NCI-H2171 (cell line): Measurements from ENCODE around the gene GALNT8.
"Not testable (repeated sequence)": the region's sequence is repeated elsewhere in the genome, so short reads cannot be mapped to it uniquely, and the experiment has no call there.

Experiments used
- DNase-seq: peaks from one replicate; lab custom pipeline; 2025; lab: John Stamatoyannopoulos, UW

GALNT8 gene, protein sequence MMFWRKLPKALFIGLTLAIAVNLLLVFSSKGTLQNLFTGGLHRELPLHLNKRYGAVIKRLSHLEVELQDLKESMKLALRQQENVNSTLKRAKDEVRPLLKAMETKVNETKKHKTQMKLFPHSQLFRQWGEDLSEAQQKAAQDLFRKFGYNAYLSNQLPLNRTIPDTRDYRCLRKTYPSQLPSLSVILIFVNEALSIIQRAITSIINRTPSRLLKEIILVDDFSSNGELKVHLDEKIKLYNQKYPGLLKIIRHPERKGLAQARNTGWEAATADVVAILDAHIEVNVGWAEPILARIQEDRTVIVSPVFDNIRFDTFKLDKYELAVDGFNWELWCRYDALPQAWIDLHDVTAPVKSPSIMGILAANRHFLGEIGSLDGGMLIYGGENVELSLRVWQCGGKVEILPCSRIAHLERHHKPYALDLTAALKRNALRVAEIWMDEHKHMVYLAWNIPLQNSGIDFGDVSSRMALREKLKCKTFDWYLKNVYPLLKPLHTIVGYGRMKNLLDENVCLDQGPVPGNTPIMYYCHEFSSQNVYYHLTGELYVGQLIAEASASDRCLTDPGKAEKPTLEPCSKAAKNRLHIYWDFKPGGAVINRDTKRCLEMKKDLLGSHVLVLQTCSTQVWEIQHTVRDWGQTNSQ

GRCh38 chr12:4719821-4720636 is at the start of gene GALNT8:
Gene GALNT8, plus strand, starts transcription at chr12:4720400. Its CDS starts 278 bp downstream, at chr12:4720678.
- DNase-seq: no peak

GRCh38 chr12:4679711-4680110 is 40.5 kb upstream of the GALNT8 start:
- no peak for DNase-seq

GRCh38 chr12:4681732-4682131 is 38.5 kb upstream of the GALNT8 start:
- DNase-seq: no peak

DNA sequence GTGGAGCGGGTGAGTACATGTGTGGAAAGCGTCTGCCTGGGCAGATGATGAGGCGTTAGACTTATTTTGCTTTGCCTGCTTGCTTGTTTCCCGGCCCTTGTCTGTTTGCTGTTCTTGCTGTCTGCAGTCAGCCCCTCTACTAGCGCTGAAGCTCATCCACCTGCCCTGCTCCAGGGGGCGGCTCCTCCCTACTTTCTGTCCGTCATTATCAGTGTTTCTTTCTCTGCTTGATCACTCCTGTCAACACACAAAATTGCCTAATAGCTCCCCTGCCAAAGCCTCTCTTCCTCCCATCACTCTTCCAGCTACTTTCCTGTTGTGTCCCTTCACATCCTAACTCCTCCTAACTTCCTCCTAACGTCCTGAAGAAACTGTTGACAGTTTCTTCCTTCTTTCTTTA is 34.9 kb upstream of the GALNT8 start:
- DNase-seq: no peak

GRCh38 chr12:4690760-4691159 is 29.4 kb upstream of the GALNT8 start:
- DNase-seq: no peak

DNA sequence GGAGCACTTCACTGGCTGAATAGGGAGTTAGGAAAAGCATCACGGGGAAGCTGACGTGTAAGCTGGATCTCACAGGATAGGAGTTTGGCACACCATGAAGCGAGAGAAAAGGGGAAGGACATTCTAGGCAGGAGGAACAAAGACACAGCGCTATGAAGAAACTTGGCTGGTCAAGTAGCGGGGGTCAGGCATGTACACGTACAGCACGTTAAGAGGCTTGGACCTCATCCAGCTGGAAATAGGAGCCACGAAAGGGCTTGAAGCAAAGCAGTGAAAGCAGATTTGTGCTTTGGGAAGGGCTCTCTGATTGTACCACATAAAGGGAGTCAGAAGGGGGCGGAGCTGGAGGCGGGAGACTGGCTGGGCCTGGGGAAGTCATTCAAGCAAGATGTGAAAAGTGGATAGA is 19.6 kb upstream of the GALNT8 start:
- no peak for DNase-seq

- no peak for DNase-seq
Measured at GRCh38 chr12:4701395-4702190, 18.6 kb upstream of the GALNT8 start.

DNA sequence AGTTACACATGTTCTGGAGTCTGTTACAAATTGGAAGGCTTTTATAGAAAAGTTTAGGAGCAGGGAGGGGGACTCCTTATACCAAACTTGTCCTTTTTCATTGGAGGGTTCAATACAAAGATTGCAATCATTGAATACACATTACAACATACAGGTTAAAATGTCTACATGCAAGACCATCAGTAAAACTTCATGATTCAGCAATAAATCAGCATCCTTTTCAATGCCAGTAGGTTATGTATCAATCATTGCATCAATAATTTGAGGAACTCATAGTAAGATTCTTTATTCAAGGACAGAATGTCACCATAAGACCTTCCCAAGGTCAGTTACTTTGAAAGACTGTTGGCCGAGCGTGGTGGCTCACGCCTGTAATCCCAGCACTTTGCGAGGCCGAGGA is 16.5 kb upstream of the GALNT8 start:
- DNase-seq: no peak

DNA sequence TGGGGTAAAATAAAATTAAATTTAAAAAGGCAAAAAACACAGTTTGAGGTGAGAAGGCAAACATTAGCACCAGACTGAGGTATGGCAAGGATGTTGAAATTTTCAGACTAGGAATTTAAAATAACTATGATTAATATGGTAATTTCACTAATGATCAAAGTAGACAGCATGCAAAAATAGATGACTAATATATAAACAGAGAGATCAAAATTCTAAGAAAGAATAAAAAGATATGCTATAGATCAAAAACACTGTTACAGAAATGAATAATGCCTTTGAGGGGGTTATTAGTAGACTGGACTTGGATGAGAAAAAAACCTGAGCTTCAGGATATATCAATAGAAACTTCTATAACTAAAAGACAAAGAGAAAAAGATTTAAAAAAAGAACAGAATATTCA is 14.4 kb upstream of the GALNT8 start:
- no peak for DNase-seq

DNA sequence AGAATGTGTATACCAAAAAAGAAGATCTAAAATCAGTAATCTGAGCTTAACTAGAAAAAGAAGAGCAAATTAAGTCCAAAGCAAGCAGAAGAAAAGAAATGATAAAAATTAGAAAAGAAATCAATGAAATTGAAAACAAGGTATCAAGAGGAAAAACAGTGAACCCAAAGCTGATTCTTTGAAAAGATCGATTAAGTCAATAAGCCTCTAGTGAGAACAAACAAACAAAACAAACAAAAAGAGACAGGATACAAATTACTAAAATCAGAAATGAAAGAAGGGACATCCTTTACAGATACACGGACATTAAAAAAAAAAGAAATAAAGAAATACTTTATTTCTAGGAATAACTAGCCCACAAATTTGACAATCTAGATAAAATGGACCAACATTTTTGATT is 12.9 kb upstream of the GALNT8 start:
- DNase-seq: no peak

DNA sequence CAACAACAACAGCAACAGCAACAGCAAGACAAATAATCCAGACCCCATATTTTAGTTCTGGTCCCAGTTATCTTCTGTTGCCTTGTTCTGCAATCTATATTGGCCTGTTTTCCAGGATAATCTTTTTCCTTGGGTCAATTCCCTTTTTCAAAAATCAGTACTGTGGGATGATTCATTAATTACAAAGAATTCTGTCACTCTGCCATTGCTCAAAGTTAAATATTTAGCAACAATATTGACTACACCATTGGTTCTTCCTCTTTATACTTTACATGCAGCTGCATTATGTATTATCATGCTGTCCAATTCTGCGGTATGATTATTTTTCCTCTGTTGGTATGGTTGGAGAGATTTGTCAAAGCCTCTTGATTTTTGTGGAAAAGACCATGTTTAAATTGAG is 10.1 kb upstream of the GALNT8 start:
- DNase-seq: no peak

- DNase-seq: no peak
Measured at GRCh38 chr12:4714879-4715278, 5.3 kb upstream of the GALNT8 start.

DNA sequence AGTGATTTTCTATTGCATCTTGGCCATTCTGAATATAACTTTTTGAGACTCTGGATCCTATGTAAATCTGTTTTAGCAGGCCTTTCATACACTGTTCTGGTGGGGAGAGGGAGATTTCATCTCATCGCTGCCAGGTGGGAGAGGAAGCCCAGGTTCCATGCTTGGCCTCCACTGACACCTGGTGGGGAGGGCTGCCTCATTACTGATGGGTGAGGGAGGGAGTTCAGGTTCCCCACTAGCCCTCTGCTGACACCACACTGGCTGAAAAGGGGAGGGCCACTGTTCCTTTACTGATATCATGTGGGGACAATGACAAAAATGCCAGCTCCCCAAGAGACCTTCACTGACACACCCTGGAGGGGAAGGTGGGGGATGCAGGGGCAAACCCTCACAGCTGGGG is 2.4 kb upstream of the GALNT8 start:
- DNase-seq: no peak

GRCh38 chr12:4720637-4720995 is 416 bp downstream of the GALNT8 start:
- DNase-seq: no peak

GRCh38 chr12:4721587-4721986 is 1.4 kb downstream of the GALNT8 start:
- not testable (repeated sequence) for DNase-seq

DNA sequence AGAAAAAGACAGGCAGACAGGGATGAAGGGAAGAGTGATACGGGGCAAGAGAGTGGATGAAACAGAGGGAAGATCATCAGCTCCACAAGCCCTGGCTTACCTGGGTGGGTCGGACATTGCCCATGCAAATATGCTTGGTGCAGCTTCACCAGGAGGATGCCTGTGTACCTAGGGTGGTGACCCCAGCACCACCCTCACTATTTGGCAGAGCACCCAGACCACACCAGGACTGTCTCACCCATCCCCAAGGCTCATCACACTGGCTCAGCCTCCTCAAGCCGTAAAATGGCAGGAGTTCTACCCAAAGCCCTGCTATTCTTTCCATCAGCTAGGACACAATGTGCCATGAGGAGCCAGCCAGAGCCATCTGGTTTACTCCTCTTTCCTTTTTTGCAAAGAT is 3.0 kb downstream of the GALNT8 start:
- no peak for DNase-seq

DNA sequence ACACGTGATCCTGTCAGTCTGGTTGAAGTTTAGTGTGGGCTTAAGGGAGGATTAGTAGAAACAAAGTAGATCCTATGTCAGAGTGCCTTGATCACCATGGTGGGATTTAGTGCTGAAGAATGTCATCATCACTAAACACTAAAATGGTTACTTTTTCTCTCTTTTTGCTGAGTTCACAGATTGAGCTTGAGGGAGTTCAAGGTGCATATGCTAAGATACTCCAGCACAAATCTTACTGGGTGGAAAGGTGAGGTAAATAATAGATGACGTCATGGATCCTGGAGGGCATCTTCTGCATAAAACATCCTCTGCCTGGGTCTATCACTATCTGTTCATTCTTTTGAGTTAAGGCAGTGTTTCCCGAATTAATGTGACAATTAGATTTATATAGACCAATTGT is 4.9 kb downstream of the GALNT8 start:
- DNase-seq: no peak

DNA sequence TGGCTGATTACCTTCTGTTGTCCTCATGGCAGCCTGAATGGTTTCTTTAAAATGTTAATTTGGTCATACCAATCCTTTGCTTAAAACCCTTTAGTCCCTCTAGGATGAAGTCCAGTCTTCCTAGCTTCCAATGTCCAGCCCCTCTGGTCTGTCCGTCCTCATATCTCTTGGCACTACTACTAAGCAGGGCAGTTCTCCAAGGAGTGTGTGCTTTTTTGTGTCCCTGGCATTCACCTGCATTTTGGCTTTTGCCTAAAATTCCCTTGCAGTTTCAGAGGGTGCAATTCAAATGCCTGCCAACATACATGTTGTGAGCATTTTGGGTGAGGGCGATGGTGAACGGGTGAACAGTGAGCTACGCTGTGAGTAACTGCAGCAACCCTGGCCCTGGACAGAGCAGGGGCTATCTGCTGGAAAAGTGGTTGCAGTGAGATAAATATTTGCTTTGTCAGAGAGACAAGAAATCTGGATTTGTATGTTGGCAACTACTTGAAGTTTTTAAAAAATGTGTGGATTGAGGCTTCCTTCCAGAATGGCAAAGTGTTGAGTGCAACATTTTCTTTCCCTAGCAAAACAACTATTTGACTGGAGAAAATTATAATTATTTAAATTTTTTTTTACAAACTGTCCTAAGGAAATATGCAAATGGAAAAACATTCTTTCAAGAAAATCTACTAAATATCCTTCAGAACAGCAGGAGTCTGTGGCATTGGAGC is 14.6 kb downstream of the GALNT8 start:
- no peak for DNase-seq

DNA sequence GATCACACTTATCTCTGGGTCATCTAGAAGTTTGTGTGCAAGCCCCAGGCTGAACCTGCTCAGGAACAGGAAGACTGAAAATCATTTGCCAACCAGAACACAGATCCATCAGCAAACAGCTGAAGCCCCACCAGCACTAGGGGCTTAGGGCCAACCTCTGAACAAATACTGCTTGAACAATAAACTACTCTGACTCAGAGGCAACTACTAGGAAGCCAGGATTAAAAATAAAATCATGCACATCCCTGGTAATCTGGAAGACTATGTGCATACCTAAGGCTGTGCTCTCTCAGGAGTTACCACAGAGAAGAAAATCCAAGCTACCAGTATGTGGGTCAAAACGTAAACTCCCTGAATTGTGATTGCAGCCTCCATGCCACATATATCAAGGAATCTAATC is 15.9 kb downstream of the GALNT8 start:
- DNase-seq: no peak

DNA sequence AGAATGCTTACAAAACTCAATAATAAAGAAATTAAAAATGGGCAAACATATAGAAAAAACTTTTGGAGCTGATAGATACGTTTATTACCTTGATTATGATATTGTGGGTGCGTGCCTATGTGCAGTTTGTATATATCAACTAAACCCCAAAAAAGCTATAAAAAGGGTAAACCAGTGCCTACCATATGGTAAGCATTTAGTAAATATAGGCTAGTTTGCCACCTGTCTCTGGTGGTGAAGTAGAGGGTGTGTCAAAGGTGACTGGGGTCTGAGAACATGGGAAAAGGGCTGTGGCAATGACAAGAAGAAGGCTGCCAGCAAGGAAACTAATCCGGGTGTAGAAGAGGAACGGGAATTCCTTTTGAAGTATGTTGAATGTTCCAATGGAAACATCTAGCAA is 18.3 kb downstream of the GALNT8 start:
- DNase-seq: no peak

DNA sequence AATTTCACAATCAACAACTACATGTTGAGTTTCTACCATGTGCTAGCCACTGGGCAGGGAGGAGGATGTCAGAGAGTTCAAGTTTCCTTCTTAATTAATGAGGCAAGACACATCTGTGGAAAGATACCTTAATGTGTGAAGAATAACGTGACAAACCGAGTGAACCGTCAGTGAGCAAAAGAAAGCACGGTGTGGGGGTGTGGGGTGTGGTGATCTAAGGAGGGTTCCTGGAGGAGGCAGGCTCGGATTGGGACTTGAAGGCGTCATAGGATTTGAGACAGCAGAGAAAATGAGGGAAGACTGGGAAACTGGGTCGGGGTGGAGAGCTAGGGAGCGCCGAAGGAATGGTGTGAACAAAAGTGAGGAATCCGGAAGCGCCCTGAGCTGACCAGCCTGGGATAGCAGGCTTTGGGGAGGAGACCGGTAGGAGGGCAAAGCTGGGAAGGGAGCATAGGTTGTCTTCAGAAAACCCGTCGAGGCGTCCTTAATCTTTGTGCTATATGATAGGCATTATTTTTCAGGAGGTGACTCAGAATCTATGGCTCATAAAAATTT is 22.3 kb downstream of the GALNT8 start:
- no peak for DNase-seq
